Measurements from ENCODE around the gene GAP43.

Gene GAP43

GRCh38 chr3:115638241-115638640 lies 14.9 kb downstream of the GAP43 start:
- no peak for DNase-seq
- intact Hi-C loops (cut with DNase I; ENCODE audit: low total_unique reads): no loop called here
- H3K27ac ChIP-seq: no peak overlapping the region
- TF ChIP-seq CTCF (IDR thresholded peaks at IDR 0.05): no peak
- no peaks in the 10 kb centered on the region for H3K27me3 ChIP-seq
- H3K4me3 ChIP-seq: no peak overlapping the region
- H3K9me3 ChIP-seq: no peaks in the 10 kb centered on the region
- no peaks in the 10 kb centered on the region for H3K36me3 ChIP-seq
- no peaks in the 10 kb centered on the region for H3K4me1 ChIP-seq

- no peak for TF ChIP-seq CTCF (IDR thresholded peaks at IDR 0.05)
- H3K9me3 ChIP-seq: no peaks in the 10 kb centered on the region
- no peak overlapping the region for H3K27ac ChIP-seq
- intact Hi-C loops (cut with DNase I; ENCODE audit: low total_unique reads): no loop called here
- no peak for DNase-seq
- no peaks in the 10 kb centered on the region for H3K36me3 ChIP-seq
- no peaks in the 10 kb centered on the region for H3K27me3 ChIP-seq
- no peak overlapping the region for H3K4me3 ChIP-seq
- H3K4me1 ChIP-seq: no peaks in the 10 kb centered on the region
Observed at GRCh38 chr3:115638991-115639390, 15.7 kb downstream of the GAP43 start.

GRCh38 chr3:115644391-115644790 lies 21.1 kb downstream of the GAP43 start:
- Histone ChIP-seq H3K4me1 (peaks cover 0 to 15% (median 0%) of the 10 kb centered on the region in 4 donors), H3K36me3 (no peaks in the 10 kb centered on the region), H3K4me3 (no peak overlapping the region), H3K27me3 (no peaks in the 10 kb centered on the region), H3K27ac (no peak overlapping the region), H3K9me3 (no peaks in the 10 kb centered on the region)
- DNase-seq: no peak
- TF ChIP-seq CTCF (IDR thresholded peaks at IDR 0.05): no peak
- intact Hi-C loops (cut with DNase I; ENCODE audit: low total_unique reads): no loop called here

- intact Hi-C loops (cut with DNase I; ENCODE audit: low total_unique reads): no loop called here
- Histone ChIP-seq H3K36me3 (no peaks in the 10 kb centered on the region), H3K27ac (no peak overlapping the region), H3K27me3 (no peaks in the 10 kb centered on the region), H3K4me1 (peaks cover 0 to 15% (median 0%) of the 10 kb centered on the region in 4 donors), H3K9me3 (no peaks in the 10 kb centered on the region), H3K4me3 (no peak overlapping the region)
- TF ChIP-seq CTCF (IDR thresholded peaks at IDR 0.05): no peak
- DNase-seq: no peak
Observed at GRCh38 chr3:115646027-115646690, 22.8 kb downstream of the GAP43 start.

- Histone ChIP-seq H3K4me1 (peaks cover 0 to 15% (median 0%) of the 10 kb centered on the region in 4 donors), H3K4me3 (no peak overlapping the region), H3K27me3 (no peaks in the 10 kb centered on the region), H3K27ac (no peak overlapping the region), H3K9me3 (no peaks in the 10 kb centered on the region), H3K36me3 (no peaks in the 10 kb centered on the region)
- TF ChIP-seq CTCF (IDR thresholded peaks at IDR 0.05): no peak
- no peak for DNase-seq
- intact Hi-C loops (cut with DNase I; ENCODE audit: low total_unique reads): no loop called here
Observed at GRCh38 chr3:115648559-115648958, 25.2 kb downstream of the GAP43 start.

GRCh38 chr3:115651087-115651486 lies 27.8 kb downstream of the GAP43 start:
- no peak for TF ChIP-seq CTCF (IDR thresholded peaks at IDR 0.05)
- no peaks in the 10 kb centered on the region for H3K27me3 ChIP-seq
- no peak overlapping the region for H3K27ac ChIP-seq
- intact Hi-C loops (cut with DNase I; ENCODE audit: low total_unique reads): no loop called here
- no peaks in the 10 kb centered on the region for H3K36me3 ChIP-seq
- no peaks in the 10 kb centered on the region for H3K9me3 ChIP-seq
- no peak overlapping the region for H3K4me3 ChIP-seq
- DNase-seq: no peak
- H3K4me1 ChIP-seq: peaks cover 0 to 5% (median 0%) of the 10 kb centered on the region in 4 donors

All from tibial artery (tissue), 4 donors.